GM19372 (cell line): ENCODE results near the gene LALBA.
"Not testable (repeated sequence)": the region's sequence is repeated elsewhere in the genome, so short reads cannot be mapped to it uniquely, and the experiment has no call there.

Experiments used
- ATAC-seq: cut with Tn5 transposase; IDR thresholded peaks from one replicate; pipeline ENCODE4 v1.9.1; 2021; ENCODE audit warnings: mild to moderate bottlenecking, low read depth, moderate library complexity; ENCODE audit not compliant: unreplicated experiment

LALBA gene

GRCh38 chr12:48536602-48537001 is 33.2 kb downstream of the LALBA start:
- no peak for ATAC-seq

- no peak for ATAC-seq
These were observed 37.2 kb downstream of the LALBA start for GRCh38 chr12:48532601-48533000.

- ATAC-seq: no peak
These were observed 41.8 kb downstream of the LALBA start for GRCh38 chr12:48527891-48528670.

DNA sequence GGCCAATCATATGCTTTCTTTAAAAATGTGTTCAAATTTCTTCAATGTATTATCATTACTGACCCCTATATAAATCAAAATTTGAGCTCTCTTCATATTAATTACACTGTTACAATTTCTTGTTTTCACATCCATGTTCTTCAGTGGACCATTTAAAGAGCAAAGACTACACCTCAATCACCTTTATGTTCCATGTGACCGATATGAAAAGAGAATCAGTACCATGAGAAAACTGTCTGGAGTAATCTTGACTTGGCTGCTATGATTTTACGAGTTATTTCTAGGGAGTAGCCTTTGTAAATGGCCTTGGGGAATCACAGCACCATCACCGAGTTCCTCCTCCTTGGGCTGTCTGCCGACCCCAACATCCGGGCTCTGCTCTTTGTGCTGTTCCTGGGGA is 44.5 kb downstream of the LALBA start, which contains the start of gene OR8S1:
Gene OR8S1, plus strand, starts transcription at position 301 of the 400 bp plus-strand sequence. Its CDS starts 0 bp downstream, at position 301.
- ATAC-seq: no peak

DNA sequence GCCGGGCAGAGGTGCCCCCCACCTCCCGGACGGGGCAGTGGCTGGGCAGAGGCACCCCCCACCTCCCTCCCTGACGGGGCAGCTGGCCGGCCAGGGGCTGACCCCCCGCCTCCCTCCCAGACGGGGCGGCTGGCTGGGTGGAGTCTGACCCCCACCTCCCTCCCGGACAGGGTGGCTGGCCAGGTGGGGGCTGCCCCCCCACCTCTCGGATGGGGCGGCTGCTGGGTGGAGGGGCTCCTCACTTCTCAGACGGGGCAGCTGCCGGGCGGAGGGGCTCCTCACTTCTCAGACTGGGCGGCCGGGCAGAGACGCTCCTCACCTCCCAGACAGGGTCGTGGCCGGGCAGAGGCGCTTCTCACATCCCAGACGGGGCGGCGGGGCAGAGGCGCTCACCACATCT is 49.5 kb downstream of the LALBA start:
- ATAC-seq: not testable (repeated sequence)
